Right renal pelvis (tissue), 4 donors: ENCODE results near the gene ZNF45. TPM values are rescaled to one million over a fixed set of nuclear protein-coding genes. Genes with fewer than 3 reads are reported as not detected.
"Not testable (repeated sequence)": the region's sequence is repeated elsewhere in the genome, so short reads cannot be mapped to it uniquely, and the experiment has no call there.

Experiments
- DNase-seq, 4 donors: peaks; one replicate each; pipeline ENCODE4 v3.0.0-alpha.2; 2013; ENCODE audit warnings: low read depth in 4 of 4, low spot score in 3 of 4, missing footprints in 1 of 4
- polyA plus RNA-seq, 4 donors: library from polyadenylated mRNA; unstranded; fragments of 120-200 nt; gene quantifications; one replicate each; pipeline ENCODE4 v1.2.1, GENCODE V29; 2013; ENCODE audit not compliant: insufficient read length in 4 of 4

Gene ZNF45
- polyA plus RNA-seq, 4 donors: 24.0 to 31.1 (median 28.2) TPM

DNA sequence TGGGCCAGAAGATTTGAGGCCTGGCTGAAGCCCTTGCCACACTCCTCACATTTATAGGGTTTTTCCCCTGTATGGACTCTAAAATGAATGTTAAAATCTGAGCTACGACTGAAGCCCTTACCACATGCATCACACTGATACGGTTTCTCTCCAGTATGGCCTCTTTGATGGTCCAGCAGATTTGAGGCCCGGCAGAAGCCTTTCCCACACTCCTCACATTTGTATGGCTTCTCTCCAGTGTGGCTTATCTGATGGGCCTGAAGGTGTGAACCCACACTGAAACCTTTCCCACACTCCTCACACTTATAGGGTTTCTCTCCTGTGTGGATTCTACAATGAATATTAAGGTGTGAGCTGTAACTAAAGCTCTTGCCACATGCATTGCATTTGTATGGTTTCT, 21.0 kb downstream of the ZNF45 start:
- no peak for DNase-seq

DNA sequence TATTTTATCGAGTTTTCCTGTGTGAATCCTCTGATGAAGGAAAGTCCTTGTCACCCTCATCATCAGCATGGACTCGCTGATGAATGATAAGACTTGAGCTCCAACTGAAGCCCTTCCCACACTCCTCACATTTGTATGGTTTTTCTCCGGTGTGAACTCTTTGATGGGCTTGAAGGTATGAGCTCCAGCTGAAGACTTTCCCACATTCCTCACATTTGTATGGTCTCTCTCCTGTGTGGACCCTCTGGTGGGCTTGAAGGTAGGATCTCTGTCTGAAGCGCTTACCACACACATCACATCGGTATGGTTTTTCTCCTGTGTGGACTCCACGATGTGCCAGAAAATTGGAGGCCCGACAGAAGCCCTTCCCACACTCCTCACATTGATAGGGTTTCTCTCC, 21.7 kb downstream of the ZNF45 start:
- no peak for DNase-seq

DNA sequence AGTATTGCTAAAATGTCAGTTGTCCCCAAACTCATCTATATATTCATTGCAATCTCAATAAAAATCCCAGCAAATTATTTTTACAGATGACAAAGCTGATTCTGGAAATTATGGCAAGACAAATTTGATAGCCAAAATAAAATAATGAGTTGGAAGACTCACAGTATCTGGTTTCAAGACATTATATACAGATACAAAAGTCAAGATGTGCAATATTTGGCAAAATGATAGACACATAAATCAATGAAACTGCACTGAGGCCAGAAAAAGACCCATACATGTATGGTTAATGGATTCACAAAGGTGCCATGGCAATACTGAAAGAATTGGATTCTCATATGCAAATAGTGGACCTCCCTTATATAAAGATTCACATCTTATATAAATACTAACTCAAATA, 24.2 kb downstream of the ZNF45 start:
- DNase-seq: no peak

DNA sequence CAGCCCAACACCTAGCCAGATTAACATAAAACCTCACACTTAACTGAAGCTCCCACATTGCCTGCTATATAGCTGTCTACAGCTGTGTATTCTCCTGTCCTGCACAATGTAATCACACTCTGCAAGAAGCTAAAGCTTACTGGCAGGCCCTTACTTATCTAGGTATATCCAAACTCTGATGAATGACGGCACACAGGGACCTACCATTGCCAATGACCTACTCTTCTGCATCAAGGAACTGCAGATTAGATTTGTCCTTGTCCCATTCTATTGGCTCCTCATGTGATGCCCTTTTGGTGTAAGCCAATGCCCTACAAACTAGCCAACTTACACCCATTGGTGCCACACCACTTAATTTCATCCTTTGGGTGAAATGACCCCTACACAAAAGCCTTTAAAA, 26.4 kb downstream of the ZNF45 start:
- no peak for DNase-seq

DNA sequence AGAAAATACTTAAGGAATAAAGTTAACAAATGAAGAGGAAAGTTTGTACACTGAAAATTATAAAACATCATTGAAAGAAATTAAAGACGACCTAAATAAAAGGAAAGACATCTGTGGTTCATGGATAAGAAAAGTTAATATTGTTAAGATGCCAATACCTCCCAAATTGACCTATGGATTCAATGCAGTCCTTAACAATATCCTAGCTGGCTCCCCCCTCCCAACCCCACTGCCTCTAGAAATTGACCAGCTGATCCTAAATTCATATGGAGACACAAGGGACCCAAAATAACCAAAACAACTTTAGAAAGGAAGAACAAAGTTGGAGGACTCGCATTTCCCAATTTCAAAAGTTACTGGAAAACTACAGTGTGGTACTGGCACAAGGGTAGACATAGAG, 28.3 kb downstream of the ZNF45 start:
- DNase-seq: no peak

DNA sequence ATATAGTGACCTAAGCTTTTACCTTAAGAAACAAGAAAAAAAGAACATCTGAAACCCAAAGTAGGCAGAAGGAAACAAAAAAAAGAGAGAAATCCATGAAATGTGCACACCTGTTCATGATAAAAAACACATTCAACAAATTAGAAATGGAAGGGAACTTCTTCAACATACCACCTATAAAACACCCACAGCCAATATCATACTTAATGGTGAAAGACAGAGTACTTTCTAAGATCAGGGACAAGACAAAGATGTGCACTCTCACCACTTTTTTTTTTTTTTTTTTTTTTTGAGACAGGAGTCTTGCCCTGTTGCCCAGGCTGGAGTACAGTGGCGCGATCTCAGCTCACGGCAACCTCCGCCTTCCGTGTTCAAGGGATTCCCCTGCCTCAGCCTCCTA, 29.2 kb downstream of the ZNF45 start:
- no peak for DNase-seq

DNA sequence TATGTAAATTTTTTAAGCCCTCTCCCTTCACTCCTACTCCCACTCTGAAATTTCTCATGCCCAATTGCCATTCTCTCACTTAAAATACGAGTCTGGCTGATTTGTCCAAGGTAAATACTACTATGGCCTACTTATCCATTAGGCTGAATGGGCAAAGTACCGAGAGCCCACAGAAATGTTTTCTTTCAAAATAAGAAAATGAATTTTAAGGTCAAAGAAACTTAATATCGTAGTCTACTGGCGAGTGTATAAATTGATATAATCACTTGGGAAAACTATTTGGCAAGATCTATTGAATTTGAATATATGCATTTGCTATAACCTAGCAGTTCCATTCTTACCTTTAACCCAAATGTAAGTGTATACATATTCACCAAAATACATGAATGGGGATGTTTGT, 32.7 kb downstream of the ZNF45 start:
- DNase-seq: no peak

DNA sequence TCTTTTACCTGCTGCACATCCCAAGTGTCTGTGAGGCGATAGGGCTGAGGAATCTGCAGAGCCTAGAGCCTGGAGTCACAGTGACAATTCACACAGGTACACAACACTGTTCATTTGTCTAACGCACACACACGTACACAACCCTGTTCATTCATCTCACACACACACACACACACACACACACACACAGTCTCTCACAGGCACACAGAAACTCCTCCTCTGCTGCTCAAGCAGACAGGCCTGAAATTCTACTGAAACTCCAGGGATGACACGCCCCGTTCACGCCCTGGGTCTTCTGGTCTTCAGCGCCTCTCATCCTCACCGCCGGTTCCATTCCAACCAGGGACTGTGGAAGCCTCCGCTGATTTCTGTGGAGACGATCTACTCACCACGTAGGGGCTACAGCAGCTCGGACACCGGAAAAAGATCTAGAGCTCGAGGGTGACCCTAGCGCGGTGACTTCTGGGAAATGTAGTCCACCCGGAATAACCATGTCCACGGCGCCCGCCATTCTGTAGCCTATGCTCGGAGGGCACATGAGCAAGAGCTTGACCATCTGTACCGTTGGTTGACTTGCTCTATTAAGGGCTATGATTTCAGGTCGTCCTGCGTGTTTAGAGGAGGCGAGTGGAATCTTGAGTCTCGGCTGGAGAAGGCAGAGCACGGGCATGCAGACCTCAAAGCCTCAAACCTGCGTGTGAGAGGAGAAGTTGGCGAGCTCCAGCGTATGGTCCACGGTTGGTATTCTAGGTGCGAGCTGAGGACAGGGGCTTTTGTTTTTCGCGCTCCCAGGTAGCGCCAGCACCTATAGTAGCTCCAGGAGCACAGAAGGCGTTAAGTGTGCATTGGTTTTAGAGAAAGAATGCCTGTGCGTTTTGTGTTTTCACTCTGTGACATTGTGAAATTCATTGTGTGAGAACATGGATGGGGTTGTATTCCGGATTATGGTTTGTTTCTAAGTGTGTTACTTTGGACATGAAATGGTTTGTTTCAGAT, 33.4 kb downstream of the ZNF45 start:
- DNase-seq: peak; percentile 70 to 79 (median 73)

DNA sequence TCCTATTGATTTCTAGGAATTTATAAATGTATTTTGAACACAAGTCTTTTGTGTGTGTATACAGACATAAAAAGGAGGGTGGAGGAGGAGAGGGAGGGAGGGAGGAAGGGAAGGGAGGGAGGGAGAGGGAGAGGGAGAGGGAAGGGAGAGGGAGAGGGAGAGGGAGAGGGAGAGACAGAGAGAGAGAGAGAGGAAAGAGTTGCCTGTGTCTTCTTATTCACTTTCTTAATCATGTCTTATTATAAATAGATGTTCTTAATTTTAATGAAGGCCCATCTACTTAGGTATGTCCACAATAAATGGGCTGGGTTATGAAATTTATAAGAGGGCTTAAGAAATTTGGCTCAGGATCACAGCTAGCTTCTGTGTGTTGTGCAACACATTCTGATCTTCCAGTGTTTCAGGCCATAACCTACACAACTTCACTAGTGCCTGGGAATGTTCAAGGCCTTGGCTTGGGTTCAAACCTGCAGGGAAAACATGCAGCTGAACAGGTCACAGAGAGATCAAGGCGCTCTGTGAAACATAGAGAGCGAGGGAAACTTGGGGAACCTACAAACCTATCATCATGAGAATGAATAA, 39.3 kb downstream of the ZNF45 start:
- no peak for DNase-seq

DNA sequence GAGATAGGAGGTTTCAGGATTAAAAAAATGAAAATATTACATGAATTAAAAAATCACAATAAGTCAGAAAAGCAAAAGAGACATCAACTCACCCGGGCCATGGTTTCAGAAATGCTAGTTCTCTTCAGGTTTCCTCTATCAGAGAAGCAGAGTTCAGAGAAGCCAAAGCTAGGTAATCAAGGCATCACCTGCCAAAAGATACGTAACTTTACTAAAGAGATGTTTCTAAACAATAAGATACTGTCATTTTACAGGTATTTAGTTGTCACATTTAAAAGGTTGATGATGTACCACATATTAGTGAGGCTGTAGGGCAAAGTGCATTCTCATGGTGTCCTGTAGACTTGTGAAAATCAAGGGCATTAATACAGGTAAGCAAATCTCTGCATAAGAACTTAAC, 51.2 kb downstream of the ZNF45 start, which contains the start of gene ZNF404:
TSS of gene ZNF404 (minus strand) at position 101 of the 400 bp plus-strand sequence.
- DNase-seq: no peak

DNA sequence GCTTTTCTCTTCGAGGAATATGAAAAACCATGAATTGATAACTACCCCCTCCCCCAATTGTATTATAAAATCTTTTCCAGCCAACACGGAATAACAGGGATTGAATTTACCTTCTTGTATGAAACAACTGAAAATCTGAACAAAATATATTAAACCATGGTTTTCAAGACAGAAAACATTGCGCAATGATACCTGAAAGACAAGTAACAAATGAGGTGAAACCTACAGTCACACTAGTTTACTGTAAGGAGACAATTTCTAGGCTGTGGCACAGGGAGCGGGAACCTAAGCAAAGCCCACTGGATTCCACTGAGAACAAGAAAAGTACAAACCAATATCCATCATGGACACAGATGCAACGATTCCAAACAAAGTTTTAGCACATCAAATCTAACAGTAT, 54.6 kb downstream of the ZNF45 start:
- no peak for DNase-seq

DNA sequence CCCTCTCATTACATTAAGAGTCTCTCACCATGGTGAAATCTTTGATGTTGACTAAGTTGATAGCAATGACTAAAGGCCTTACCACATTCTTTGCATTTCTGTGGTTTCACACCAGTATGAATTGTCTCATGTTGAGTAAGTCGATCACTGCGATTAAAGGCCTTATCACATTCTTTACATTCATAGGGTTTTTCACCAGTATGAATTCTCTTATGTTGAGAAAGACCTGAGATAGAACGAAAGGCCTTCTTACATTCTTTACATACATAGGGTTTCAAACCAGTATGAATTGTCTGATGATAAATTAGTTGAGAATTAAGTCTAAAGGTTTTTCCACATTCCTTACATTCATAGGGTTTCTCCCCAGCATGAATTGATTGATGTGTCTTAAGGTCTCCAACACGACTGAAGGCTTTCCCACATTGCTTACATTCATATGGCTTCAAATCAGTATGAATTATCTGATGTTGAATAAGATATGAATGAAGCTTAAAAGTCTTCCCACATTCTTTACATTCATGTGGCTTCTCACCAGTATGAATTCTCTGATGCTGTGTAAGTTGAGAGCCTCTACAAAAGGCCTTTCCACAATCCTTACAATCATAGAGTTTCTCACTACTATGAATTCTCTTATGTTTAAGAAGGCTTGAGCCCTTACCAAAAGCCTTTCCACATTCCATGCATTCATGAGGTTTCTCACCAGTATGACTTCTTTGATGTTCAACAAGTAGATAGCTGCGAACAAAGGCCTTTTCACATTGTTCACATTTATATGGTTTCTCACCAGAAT, 62.3 kb downstream of the ZNF45 start:
- DNase-seq: no peak

DNA sequence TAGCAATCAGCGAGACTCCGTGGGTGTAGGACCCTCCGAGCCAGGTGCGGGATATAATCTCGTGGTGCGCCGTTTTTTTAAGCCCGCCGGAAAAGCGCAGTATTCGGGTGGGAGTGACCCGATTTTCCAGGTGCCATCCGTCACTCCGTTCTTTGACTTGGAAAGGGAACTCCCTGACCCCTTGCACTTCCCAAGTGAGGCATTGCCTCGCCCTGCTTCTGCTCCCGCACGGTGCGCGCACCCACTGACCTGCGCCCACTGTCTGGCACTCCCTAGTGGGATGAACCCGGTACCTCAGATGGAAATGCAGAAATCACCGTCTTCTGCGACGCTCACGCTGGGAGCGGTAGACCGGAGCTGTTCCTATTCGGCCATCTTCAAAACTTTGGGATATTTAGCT, 68.2 kb downstream of the ZNF45 start:
- DNase-seq: not testable (repeated sequence)

Other genes with a start within 250 kb of the ZNF45 start
- not detected for gene IRGC, start 219.2 kb downstream of the ZNF45 start, polyA plus RNA-seq
- 10 to 100 TPM; 42.7 to 55.7 (median 48.0) TPM for gene SMG9, start 180.3 kb downstream of the ZNF45 start, polyA plus RNA-seq
- gene KCNN4, start 154.3 kb downstream of the ZNF45 start, polyA plus RNA-seq: 1 to 10 TPM; 1.4 to 3.8 (median 1.6) TPM
- gene LYPD5, start 132.8 kb downstream of the ZNF45 start, polyA plus RNA-seq: under 1 TPM; 0.14 to 0.37 (median 0.31) TPM
- gene ZNF283, start 108.0 kb downstream of the ZNF45 start, polyA plus RNA-seq: 10 to 100 TPM in 3 of 4 donors, 1 to 10 TPM in 1; 9.7 to 16.1 (median 15.0) TPM
- 10 to 100 TPM in 3 of 4 donors, 1 to 10 TPM in 1; 8.1 to 15.2 (median 13.3) TPM for gene ZNF404, start 51.3 kb downstream of the ZNF45 start, polyA plus RNA-seq
- 1 to 10 TPM; 4.6 to 6.8 (median 5.4) TPM for gene ZNF221, start 15.9 kb upstream of the ZNF45 start, polyA plus RNA-seq
- gene ZNF155, start 48.9 kb upstream of the ZNF45 start, polyA plus RNA-seq: 10 to 100 TPM; 12.3 to 17.4 (median 15.6) TPM
- 1 to 10 TPM; 5.1 to 8.0 (median 7.3) TPM for gene ZNF230, start 67.7 kb upstream of the ZNF45 start, polyA plus RNA-seq
- 10 to 100 TPM in 2 of 4 donors, 1 to 10 TPM in 2; 8.4 to 12.3 (median 10.1) TPM for gene ZNF222, start 90.1 kb upstream of the ZNF45 start, polyA plus RNA-seq
- gene ZNF223, start 116.8 kb upstream of the ZNF45 start, polyA plus RNA-seq: 10 to 100 TPM; 10.2 to 15.1 (median 12.9) TPM
- gene ZNF284, start 136.9 kb upstream of the ZNF45 start, polyA plus RNA-seq: 1 to 10 TPM; 3.5 to 4.9 (median 3.6) TPM
- 10 to 100 TPM; 23.4 to 37.9 (median 27.1) TPM for gene ZNF224, start 159.1 kb upstream of the ZNF45 start, polyA plus RNA-seq
- gene ZNF225, start 178.1 kb upstream of the ZNF45 start, polyA plus RNA-seq: 10 to 100 TPM in 3 of 4 donors, 1 to 10 TPM in 1; 7.7 to 12.0 (median 10.1) TPM
- 10 to 100 TPM; 10.1 to 16.5 (median 12.3) TPM for gene ZNF234, start 206.3 kb upstream of the ZNF45 start, polyA plus RNA-seq
- gene ZNF226, start 229.8 kb upstream of the ZNF45 start, polyA plus RNA-seq: 10 to 100 TPM; 21.3 to 32.1 (median 28.7) TPM